Liver (tissue), 9 donors: ENCODE measurements around the gene UNC5A. TPM values are rescaled to one million over a fixed set of nuclear protein-coding genes. Genes with fewer than 3 reads are reported as not detected.

ENCODE experiments used
- DNase-seq: peaks from one replicate; pipeline ENCODE4 v3.0.0-alpha.2; 2017; ENCODE audit warnings: low spot score
- H3K27ac ChIP-seq, 2 donors: one replicate each; pipeline ENCODE4 v1.7.0; 2013; ENCODE audit warnings: inconsistent platforms in 2 of 2, low read length in 2 of 2, control low read depth in 1 of 2, low read depth in 1 of 2, mild to moderate bottlenecking in 1 of 2
- H3K27me3 ChIP-seq, 4 donors: one replicate each; pipeline versions ENCODE4 v1.6.1 to v1.7.0; 2013; ENCODE audit warnings: low read length in 3 of 4, inconsistent platforms in 1 of 4, mild to moderate bottlenecking in 1 of 4, moderate library complexity in 1 of 4; ENCODE audit not compliant: control insufficient read depth in 4 of 4, insufficient read depth in 4 of 4
- H3K36me3 ChIP-seq, 4 donors: one replicate each; pipeline versions ENCODE4 v1.6.1 to v1.7.0; 2013; ENCODE audit warnings: low read length in 3 of 4, mild to moderate bottlenecking in 3 of 4, low read depth in 1 of 4, moderate library complexity in 1 of 4; ENCODE audit not compliant: control insufficient read depth in 4 of 4, insufficient read depth in 3 of 4
- H3K4me1 ChIP-seq, 4 donors: one replicate each; pipeline versions ENCODE4 v1.6.1 to v1.7.0; 2013; ENCODE audit warnings: low read length in 3 of 4, mild to moderate bottlenecking in 3 of 4, moderate library complexity in 1 of 4; ENCODE audit not compliant: control insufficient read depth in 4 of 4, insufficient read depth in 4 of 4
- H3K4me3 ChIP-seq, 3 donors: one replicate each; pipeline versions ENCODE4 v1.6.1 to v1.7.0; 2013; ENCODE audit warnings: low read length in 3 of 3, control low read depth in 1 of 3, low read depth in 1 of 3, mild to moderate bottlenecking in 1 of 3
- H3K9ac ChIP-seq, 2 donors: one replicate each; pipeline ENCODE4 v1.7.0; 2013; ENCODE audit warnings: low read length in 2 of 2, mild to moderate bottlenecking in 2 of 2, moderate library complexity in 2 of 2, control low read depth in 1 of 2, low read depth in 1 of 2
- H3K9me3 ChIP-seq, 4 donors: one replicate each; pipeline versions ENCODE4 v1.6.1 to v1.7.0; 2013; ENCODE audit warnings: low read length in 3 of 4; ENCODE audit not compliant: control insufficient read depth in 4 of 4
- EGR1 ChIP-seq, 2 donors: IDR thresholded peaks; 2 replicates each; pipeline ENCODE4 v1.6.1; 2016 to 2018; ENCODE audit warnings: antibody characterized with exemption in 2 of 2, low read depth in 2 of 2
- FOXA1 ChIP-seq: IDR thresholded peaks from 2 replicates; pipeline ENCODE4 v1.6.1; 2016; ENCODE audit warnings: antibody characterized with exemption
- FOXA2 ChIP-seq: IDR thresholded peaks from 2 replicates; pipeline ENCODE4 v1.6.1; 2016; ENCODE audit warnings: antibody characterized with exemption
- GABPA ChIP-seq, 2 donors: IDR thresholded peaks in 1 of 2; conservative IDR thresholded peaks in 1 of 2; 2 replicates each; pipeline ENCODE4 v1.6.1; 2016; ENCODE audit warnings: antibody characterized with exemption in 2 of 2, mild to moderate bottlenecking in 1 of 2, moderate library complexity in 1 of 2
- HNF4A ChIP-seq, 2 donors: conservative IDR thresholded peaks; 2 replicates each; pipeline ENCODE4 v1.6.1; 2016; ENCODE audit warnings: antibody characterized with exemption in 2 of 2, mild to moderate bottlenecking in 2 of 2
- HNF4G ChIP-seq: IDR thresholded peaks from 2 replicates; pipeline ENCODE4 v1.6.1; 2016; ENCODE audit warnings: antibody characterized with exemption
- JUND ChIP-seq, 2 donors: IDR thresholded peaks; 2 replicates each; pipeline ENCODE4 v1.6.1; 2016; ENCODE audit warnings: antibody characterized with exemption in 2 of 2
- NR2F2 ChIP-seq: IDR thresholded peaks from 2 replicates; pipeline ENCODE4 v1.6.1; 2016; ENCODE audit warnings: antibody characterized with exemption
- RAD21 ChIP-seq, 2 donors: IDR thresholded peaks; 2 replicates each; pipeline ENCODE4 v1.6.1; 2016; ENCODE audit warnings: antibody characterized with exemption in 2 of 2, mild to moderate bottlenecking in 2 of 2
- RXRA ChIP-seq, 2 donors: IDR thresholded peaks; 2 replicates each; pipeline ENCODE4 v1.6.1; 2017 to 2018; ENCODE audit warnings: antibody characterized with exemption in 2 of 2, mild to moderate bottlenecking in 1 of 2
- SP1 ChIP-seq: IDR thresholded peaks from 2 replicates; pipeline ENCODE4 v1.6.1; 2018; ENCODE audit warnings: antibody characterized with exemption, mild to moderate bottlenecking
- TAF1 ChIP-seq: conservative IDR thresholded peaks from 2 replicates; pipeline ENCODE4 v1.6.1; 2016; ENCODE audit warnings: antibody characterized with exemption, mild to moderate bottlenecking
- YY1 ChIP-seq: IDR thresholded peaks from 2 replicates; pipeline ENCODE4 v1.6.1; 2016; ENCODE audit warnings: antibody characterized with exemption, mild to moderate bottlenecking
- WGBS: extraction: QIAGEN DNeasy Blood & Tissue Kit; methylation state at CpG from one replicate; pipeline ENCODE4 v1.1.7; 2013; 5-methylcytosine and 5-hydroxymethylcytosine counted together
- polyA plus RNA-seq, 2 donors: library from polyadenylated mRNA; stranded (reverse) in 1 of 2; unstranded in 1 of 2; fragments of 200-250 nt in 1 of 2; fragments of >200 nt in 1 of 2; fragmentation: Nextera tagmentation in 1 of 2; extraction: Ambion mirVana in 1 of 2; gene quantifications; one replicate each; pipeline versions ENCODE4 v1.2.1 to v1.2.3, GENCODE V29; 2013 to 2015
- total RNA-seq, 2 donors: library from RNA; depleted of rRNA; stranded (reverse); fragments of >200 nt; gene quantifications; one replicate each; pipeline ENCODE4 v1.2.3, GENCODE V29; 2014
- TF ChIP-seq, protein P1 (sequence below): fragments of 150-350 bp; IDR thresholded peaks from 2 replicates; pipeline ENCODE4 v1.5.1; 2017; ENCODE audit warnings: improper control_type of control experiment, low read depth, low read length; ENCODE audit not compliant: missing input control
- TF ChIP-seq, protein P2 (sequence below): IDR thresholded peaks from 2 replicates; pipeline ENCODE4 v1.6.1; 2016; ENCODE audit warnings: antibody characterized with exemption
- TF ChIP-seq, protein P3 (sequence below): IDR thresholded peaks from 2 replicates; pipeline ENCODE4 v1.6.1; 2016; ENCODE audit warnings: antibody characterized with exemption, mild to moderate bottlenecking
- TF ChIP-seq, protein P4 (sequence below): IDR thresholded peaks from 2 replicates; pipeline ENCODE4 v1.6.1; 2016; ENCODE audit warnings: antibody characterized with exemption
- TF ChIP-seq, protein P5 (sequence below): IDR thresholded peaks from 2 replicates; pipeline ENCODE4 v1.6.1; 2016; ENCODE audit warnings: antibody characterized with exemption
- donor health status: healthy.
- donor health status: healthy.
- donor health status: healthy.
- donor health status: healthy.
- donor health status: healthy.

The UNC5A gene
- total and polyA plus RNA-seq, 4 donors = under 0.01 to 0.07 (median 0.03) TPM; not detected in 1

DNA sequence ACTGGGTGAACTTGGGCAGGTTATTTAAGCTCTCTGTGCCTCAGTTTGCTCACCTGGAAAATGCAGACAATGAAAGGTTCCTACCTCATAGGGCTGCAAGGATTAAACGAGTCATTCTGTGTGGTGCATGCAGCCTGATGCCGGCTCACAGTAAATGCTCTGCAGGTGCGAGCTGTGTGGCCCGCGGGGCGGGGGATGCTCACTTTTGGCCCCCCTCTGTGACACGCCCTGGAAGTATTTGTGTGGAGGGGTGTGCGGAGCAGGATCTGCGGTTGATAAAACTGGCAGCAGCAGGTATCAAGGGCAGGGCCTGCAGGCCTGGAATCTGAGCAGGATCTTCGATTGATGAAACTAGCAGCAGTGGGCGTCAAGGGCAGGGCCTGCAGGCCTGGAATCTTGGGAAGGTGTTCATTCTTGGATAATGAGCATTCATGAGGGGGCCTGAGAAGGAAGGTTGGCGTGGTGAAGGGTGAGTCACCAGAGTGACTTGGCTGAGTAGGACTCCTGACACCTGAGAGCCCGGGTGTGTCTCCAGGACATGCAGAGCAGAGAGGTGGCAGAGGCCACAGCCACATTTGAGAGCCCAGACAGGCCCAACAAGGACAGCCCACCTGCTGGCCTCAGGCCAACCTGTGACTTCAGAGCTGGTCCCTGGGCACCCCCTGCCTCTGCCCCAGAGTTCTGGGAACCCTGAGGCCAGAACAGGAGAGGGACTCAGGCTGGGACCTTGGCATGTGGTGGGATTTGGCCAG is 11.9 kb downstream of the UNC5A start:
- TF ChIP-seq GABPA (IDR thresholded peaks at IDR 0.05 in 1 of 2, conservative IDR thresholded peaks at IDR 0.05 in 1 of 2) = no peak
- no peak for TF ChIP-seq TAF1
- TF ChIP-seq YY1 = no peak
- no peak for TF ChIP-seq RXRA (IDR thresholded peaks at IDR 0.05)
- no peak for TF ChIP-seq JUND (IDR thresholded peaks at IDR 0.05)
- TF ChIP-seq RAD21 (IDR thresholded peaks at IDR 0.05) = no peak
- no peak for TF ChIP-seq HNF4G
- TF ChIP-seq FOXA1 = no peak
- no peak for TF ChIP-seq SP1
- TF ChIP-seq, protein P1, sequence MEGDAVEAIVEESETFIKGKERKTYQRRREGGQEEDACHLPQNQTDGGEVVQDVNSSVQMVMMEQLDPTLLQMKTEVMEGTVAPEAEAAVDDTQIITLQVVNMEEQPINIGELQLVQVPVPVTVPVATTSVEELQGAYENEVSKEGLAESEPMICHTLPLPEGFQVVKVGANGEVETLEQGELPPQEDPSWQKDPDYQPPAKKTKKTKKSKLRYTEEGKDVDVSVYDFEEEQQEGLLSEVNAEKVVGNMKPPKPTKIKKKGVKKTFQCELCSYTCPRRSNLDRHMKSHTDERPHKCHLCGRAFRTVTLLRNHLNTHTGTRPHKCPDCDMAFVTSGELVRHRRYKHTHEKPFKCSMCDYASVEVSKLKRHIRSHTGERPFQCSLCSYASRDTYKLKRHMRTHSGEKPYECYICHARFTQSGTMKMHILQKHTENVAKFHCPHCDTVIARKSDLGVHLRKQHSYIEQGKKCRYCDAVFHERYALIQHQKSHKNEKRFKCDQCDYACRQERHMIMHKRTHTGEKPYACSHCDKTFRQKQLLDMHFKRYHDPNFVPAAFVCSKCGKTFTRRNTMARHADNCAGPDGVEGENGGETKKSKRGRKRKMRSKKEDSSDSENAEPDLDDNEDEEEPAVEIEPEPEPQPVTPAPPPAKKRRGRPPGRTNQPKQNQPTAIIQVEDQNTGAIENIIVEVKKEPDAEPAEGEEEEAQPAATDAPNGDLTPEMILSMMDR = no peak
- TF ChIP-seq, protein P2, sequence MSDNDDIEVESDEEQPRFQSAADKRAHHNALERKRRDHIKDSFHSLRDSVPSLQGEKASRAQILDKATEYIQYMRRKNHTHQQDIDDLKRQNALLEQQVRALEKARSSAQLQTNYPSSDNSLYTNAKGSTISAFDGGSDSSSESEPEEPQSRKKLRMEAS = no peak
- TF ChIP-seq, protein P3, sequence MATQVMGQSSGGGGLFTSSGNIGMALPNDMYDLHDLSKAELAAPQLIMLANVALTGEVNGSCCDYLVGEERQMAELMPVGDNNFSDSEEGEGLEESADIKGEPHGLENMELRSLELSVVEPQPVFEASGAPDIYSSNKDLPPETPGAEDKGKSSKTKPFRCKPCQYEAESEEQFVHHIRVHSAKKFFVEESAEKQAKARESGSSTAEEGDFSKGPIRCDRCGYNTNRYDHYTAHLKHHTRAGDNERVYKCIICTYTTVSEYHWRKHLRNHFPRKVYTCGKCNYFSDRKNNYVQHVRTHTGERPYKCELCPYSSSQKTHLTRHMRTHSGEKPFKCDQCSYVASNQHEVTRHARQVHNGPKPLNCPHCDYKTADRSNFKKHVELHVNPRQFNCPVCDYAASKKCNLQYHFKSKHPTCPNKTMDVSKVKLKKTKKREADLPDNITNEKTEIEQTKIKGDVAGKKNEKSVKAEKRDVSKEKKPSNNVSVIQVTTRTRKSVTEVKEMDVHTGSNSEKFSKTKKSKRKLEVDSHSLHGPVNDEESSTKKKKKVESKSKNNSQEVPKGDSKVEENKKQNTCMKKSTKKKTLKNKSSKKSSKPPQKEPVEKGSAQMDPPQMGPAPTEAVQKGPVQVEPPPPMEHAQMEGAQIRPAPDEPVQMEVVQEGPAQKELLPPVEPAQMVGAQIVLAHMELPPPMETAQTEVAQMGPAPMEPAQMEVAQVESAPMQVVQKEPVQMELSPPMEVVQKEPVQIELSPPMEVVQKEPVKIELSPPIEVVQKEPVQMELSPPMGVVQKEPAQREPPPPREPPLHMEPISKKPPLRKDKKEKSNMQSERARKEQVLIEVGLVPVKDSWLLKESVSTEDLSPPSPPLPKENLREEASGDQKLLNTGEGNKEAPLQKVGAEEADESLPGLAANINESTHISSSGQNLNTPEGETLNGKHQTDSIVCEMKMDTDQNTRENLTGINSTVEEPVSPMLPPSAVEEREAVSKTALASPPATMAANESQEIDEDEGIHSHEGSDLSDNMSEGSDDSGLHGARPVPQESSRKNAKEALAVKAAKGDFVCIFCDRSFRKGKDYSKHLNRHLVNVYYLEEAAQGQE = no peak
- no peak for TF ChIP-seq FOXA2
- TF ChIP-seq, protein P4, sequence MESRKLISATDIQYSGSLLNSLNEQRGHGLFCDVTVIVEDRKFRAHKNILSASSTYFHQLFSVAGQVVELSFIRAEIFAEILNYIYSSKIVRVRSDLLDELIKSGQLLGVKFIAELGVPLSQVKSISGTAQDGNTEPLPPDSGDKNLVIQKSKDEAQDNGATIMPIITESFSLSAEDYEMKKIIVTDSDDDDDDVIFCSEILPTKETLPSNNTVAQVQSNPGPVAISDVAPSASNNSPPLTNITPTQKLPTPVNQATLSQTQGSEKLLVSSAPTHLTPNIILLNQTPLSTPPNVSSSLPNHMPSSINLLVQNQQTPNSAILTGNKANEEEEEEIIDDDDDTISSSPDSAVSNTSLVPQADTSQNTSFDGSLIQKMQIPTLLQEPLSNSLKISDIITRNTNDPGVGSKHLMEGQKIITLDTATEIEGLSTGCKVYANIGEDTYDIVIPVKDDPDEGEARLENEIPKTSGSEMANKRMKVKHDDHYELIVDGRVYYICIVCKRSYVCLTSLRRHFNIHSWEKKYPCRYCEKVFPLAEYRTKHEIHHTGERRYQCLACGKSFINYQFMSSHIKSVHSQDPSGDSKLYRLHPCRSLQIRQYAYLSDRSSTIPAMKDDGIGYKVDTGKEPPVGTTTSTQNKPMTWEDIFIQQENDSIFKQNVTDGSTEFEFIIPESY = no peak
- no peak for TF ChIP-seq EGR1 (IDR thresholded peaks at IDR 0.05; ENCODE audit: low read depth in 2 of 2)
- TF ChIP-seq, protein P5, sequence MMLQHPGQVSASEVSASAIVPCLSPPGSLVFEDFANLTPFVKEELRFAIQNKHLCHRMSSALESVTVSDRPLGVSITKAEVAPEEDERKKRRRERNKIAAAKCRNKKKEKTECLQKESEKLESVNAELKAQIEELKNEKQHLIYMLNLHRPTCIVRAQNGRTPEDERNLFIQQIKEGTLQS = no peak
- TF ChIP-seq HNF4A (conservative IDR thresholded peaks at IDR 0.05) = no peak
- no peak for TF ChIP-seq NR2F2
- H3K9ac ChIP-seq = no peak overlapping the region
- H3K27ac ChIP-seq = no peak overlapping the region
- 86% methylated on average over 13 of the region's 13 CpGs for WGBS
- H3K36me3 ChIP-seq = no peaks in the 10 kb centered on the region
- no peaks in the 10 kb centered on the region for H3K9me3 ChIP-seq
- H3K27me3 ChIP-seq = peaks cover 0 to 7% (median 0%) of the 10 kb centered on the region in 4 donors
- peaks cover 0 to 5% (median 0%) of the 10 kb centered on the region in 4 donors for H3K4me1 ChIP-seq
- DNase-seq = no peak
- no peak overlapping the region for H3K4me3 ChIP-seq
